Measurements from ENCODE around the gene HIRIP3. TPM values are rescaled to one million over a fixed set of nuclear protein-coding genes. Genes with fewer than 3 reads are reported as not detected.

The HIRIP3 gene
- polyA plus RNA-seq, 1 of the 3 experiments (the other 2 are of a cell fraction) = 18.9 TPM

DNA sequence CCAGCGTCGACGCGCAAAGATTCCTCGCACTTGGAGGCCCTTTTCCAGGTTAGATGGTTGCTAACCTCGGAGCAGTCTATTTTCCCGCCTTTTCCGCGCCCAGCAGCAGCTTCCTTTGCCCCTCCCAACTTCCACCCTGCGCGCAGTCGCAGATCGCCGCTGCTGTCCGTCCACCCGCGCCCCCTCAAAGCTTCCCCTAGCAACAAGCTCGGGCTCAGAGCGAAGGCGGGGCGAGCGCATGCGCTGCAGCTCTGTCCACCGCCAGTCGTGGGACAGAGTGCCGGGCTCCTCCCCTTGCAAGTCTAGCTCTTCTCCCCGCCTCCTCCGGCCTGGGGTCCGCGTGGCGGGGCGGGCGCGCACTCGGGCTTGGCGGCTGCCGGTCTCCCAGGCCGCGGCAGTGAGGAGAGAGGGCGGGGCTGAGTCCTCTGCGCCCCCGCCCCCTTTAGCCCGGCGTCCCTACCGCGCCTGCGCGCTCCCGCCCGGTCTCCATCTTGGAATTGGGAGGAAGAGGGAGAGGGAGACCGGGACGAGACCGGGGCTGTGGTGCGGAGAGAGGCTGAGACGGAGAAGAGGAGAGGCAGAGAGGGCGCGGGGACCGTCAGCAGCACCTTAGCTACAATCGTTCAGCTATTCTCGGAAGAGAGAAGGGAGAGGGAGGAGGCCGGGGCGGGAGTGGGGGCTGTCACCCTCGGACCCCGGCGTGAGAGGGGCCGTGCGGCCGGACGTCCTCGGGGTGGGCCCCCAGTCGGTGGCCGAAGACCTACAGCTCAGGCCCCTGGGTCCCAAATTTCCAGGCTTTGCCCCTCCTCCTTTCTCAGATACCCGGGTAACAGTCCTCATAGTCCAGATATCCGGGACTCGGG is 21.8 kb downstream of the HIRIP3 start, which contains the start of gene TAOK2:
TAOK2 (plus strand) TSS at position 485 of the 863 bp plus-strand sequence. CDS start 3,905 bp downstream, outside the sequence.
- Histone ChIP-seq H3K27ac (ENCODE audit: low read depth in 2 of 2, low read length in 1 of 2) (peak within 1 kb of the TSS; percentile 69 to 88), H3K4me3 (ENCODE audit: low read depth in 2 of 2, low read length in 1 of 2) (peak within 1 kb of the TSS; percentile 87 to 91), H3K4me1 (ENCODE audit: control insufficient read depth in 1 of 2, insufficient read depth in 2 of 2, low read depth in 1 of 2, low read length in 1 of 2) (peaks cover 20 to 25% of the 10 kb centered on the region in 2 experiments; a peak in 3 of 4 replicates), H3F3A (replicated peaks; ENCODE audit: insufficient read depth) (peaks cover 11% of the 10 kb centered on the region), H3K36me3 (replicated peaks in 1 of 2; ENCODE audit: control insufficient read depth in 1 of 2, insufficient read depth in 2 of 2, low read length in 1 of 2) (peaks cover 16 to 21% of the 10 kb centered on the region in 2 experiments), H3K9me3 (no peaks in the 10 kb centered on the region), H3K27me3 (ENCODE audit: insufficient read depth) (no peaks in the 10 kb centered on the region), H3K79me2 (ENCODE audit: insufficient read depth) (peaks cover 46% of the 10 kb centered on the region), H3K9ac (peak within 1 kb of the TSS; percentile 82), H4K20me1 (ENCODE audit: insufficient read depth) (peaks cover 38% of the 10 kb centered on the region), H2AFZ (ENCODE audit: low read depth) (peak within 1 kb of the TSS; percentile 68), H3K4me2 (peak within 1 kb of the TSS; percentile 99), H3K9me2 (no peaks in the 10 kb centered on the region)
- ChIA-PET CTCF (interaction anchor here (0.8 to 8.2 kb wide), 11 partner anchors 8 to 183 kb away, joined by 3 to 41 read pairs (median 3); partner anchors contain the start of genes CDIPT, KIF22, PAGR1 and TLCD3B), POLR2A (interaction anchor here (0.6 to 1.6 kb wide), 9 partner anchors 12 to 90 kb away, joined by 3 to 10 read pairs (median 3); partner anchors contain the start of genes ASPHD1, HIRIP3, KCTD13 and SEZ6L2)
- peak; percentile 99 for DNase-seq
- peak; percentile 12 for TF ChIP-seq CHD2 (IDR thresholded peaks at IDR 0.05; ENCODE audit: low read length, partially characterized antibody)
- peak; percentile 44; the same call in 1 of the 2 replicates for TF ChIP-seq TAF1 (IDR thresholded peaks at IDR 0.05; ENCODE audit: borderline replicate concordance, low read depth, low read length)
- TF ChIP-seq, protein P1, sequence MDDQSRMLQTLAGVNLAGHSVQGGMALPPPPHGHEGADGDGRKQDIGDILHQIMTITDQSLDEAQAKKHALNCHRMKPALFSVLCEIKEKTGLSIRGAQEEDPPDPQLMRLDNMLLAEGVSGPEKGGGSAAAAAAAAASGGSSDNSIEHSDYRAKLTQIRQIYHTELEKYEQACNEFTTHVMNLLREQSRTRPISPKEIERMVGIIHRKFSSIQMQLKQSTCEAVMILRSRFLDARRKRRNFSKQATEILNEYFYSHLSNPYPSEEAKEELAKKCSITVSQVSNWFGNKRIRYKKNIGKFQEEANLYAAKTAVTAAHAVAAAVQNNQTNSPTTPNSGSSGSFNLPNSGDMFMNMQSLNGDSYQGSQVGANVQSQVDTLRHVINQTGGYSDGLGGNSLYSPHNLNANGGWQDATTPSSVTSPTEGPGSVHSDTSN (IDR thresholded peaks at IDR 0.05) = no peak; the same call in none of the 2 replicates
- TF ChIP-seq EP300 (IDR thresholded peaks at IDR 0.05; ENCODE audit: borderline replicate concordance in 1 of 2, low read depth in 1 of 2, low read length in 1 of 2) = peak in 1 of 2 experiments; percentile 75; a peak in 3 of 4 replicates
- TF ChIP-seq RFX5 (IDR thresholded peaks at IDR 0.05; ENCODE audit: low read length) = peak; percentile 97
- no peak for TF ChIP-seq RCOR1 (IDR thresholded peaks at IDR 0.05; ENCODE audit: low read length)
- 0 out of 2 replicates have a peak, but pooled peaks have one; percentile 7 for TF ChIP-seq TCF12 (IDR thresholded peaks at IDR 0.05)
- TF ChIP-seq, protein P2, sequence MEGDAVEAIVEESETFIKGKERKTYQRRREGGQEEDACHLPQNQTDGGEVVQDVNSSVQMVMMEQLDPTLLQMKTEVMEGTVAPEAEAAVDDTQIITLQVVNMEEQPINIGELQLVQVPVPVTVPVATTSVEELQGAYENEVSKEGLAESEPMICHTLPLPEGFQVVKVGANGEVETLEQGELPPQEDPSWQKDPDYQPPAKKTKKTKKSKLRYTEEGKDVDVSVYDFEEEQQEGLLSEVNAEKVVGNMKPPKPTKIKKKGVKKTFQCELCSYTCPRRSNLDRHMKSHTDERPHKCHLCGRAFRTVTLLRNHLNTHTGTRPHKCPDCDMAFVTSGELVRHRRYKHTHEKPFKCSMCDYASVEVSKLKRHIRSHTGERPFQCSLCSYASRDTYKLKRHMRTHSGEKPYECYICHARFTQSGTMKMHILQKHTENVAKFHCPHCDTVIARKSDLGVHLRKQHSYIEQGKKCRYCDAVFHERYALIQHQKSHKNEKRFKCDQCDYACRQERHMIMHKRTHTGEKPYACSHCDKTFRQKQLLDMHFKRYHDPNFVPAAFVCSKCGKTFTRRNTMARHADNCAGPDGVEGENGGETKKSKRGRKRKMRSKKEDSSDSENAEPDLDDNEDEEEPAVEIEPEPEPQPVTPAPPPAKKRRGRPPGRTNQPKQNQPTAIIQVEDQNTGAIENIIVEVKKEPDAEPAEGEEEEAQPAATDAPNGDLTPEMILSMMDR (IDR thresholded peaks at IDR 0.05) = no peak
- TF ChIP-seq TEAD4 (IDR thresholded peaks at IDR 0.05; ENCODE audit: borderline replicate concordance, insufficient read depth) = no peak
- TF ChIP-seq, protein P3, sequence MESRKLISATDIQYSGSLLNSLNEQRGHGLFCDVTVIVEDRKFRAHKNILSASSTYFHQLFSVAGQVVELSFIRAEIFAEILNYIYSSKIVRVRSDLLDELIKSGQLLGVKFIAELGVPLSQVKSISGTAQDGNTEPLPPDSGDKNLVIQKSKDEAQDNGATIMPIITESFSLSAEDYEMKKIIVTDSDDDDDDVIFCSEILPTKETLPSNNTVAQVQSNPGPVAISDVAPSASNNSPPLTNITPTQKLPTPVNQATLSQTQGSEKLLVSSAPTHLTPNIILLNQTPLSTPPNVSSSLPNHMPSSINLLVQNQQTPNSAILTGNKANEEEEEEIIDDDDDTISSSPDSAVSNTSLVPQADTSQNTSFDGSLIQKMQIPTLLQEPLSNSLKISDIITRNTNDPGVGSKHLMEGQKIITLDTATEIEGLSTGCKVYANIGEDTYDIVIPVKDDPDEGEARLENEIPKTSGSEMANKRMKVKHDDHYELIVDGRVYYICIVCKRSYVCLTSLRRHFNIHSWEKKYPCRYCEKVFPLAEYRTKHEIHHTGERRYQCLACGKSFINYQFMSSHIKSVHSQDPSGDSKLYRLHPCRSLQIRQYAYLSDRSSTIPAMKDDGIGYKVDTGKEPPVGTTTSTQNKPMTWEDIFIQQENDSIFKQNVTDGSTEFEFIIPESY (IDR thresholded peaks at IDR 0.05; ENCODE audit: borderline replicate concordance, low read depth) = no peak
- no peak for TF ChIP-seq ELF1 (IDR thresholded peaks at IDR 0.05)
- TF ChIP-seq NRF1 (IDR thresholded peaks at IDR 0.05; ENCODE audit: low read depth, low read length) = peak; percentile 98
- TF ChIP-seq, protein P4, sequence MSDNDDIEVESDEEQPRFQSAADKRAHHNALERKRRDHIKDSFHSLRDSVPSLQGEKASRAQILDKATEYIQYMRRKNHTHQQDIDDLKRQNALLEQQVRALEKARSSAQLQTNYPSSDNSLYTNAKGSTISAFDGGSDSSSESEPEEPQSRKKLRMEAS (IDR thresholded peaks at IDR 0.05; ENCODE audit: low read depth) = peak; percentile 98
- TF ChIP-seq POLR2AphosphoS5 (IDR thresholded peaks at IDR 0.05; ENCODE audit: low read depth, low read length) = peak; percentile 87
- TF ChIP-seq YY1 (IDR thresholded peaks at IDR 0.05; ENCODE audit: low read depth) = peak; percentile 91
- no peak for TF ChIP-seq RXRA (IDR thresholded peaks at IDR 0.05; ENCODE audit: borderline replicate concordance, low read depth)
- TF ChIP-seq MXI1 (IDR thresholded peaks at IDR 0.05; ENCODE audit: low read depth, low read length) = peak; percentile 92
- peak; percentile 45; the same call in 1 of the 2 replicates for TF ChIP-seq GABPA (IDR thresholded peaks at IDR 0.05; ENCODE audit: low read depth)
- TF ChIP-seq SIN3A (IDR thresholded peaks at IDR 0.05; ENCODE audit: borderline replicate concordance, low read depth, low read length) = no peak; the same call in 1 of the 2 replicates
- TF ChIP-seq RAD21 (IDR thresholded peaks at IDR 0.05; ENCODE audit: low read length) = no peak
- no peak for TF ChIP-seq GATA2 (CRISPR knock-in tag; IDR thresholded peaks at IDR 0.05)
- 6% methylated on average over 62 of the region's 75 CpGs for WGBS (ENCODE audit: low lambda C conversion rate)
